Measurements from ENCODE around the gene CXorf49.
"Not testable (repeated sequence)": the region's sequence is repeated elsewhere in the genome, so short reads cannot be mapped to it uniquely, and the experiment has no call there.

The CXorf49 gene

DNA sequence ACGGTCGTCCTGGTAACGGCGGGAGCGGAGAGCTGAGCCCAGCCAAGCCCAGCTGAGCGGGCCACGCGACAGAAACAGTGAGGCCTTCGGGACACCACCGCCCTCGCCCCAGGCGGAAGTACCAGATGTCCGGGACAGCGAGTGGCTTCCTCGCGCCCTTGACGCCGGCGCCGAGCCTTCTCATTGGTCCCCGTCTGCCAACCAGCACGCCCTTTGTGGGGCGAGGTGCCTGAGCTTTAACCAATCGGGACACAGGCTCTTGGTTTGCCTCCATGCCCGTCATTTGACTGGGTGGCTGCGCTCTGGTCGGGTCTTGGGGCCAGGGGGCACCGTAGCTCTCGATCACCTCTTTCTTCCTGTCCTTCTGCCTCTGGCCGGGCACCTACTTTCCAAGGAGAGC, at the start of gene CXorf49:
Gene CXorf49 (minus strand): TSS at position 101 of the 400 bp plus-strand sequence. CDS start 134 bp downstream, outside the sequence.
- not testable (repeated sequence) for DNase-seq

DNA sequence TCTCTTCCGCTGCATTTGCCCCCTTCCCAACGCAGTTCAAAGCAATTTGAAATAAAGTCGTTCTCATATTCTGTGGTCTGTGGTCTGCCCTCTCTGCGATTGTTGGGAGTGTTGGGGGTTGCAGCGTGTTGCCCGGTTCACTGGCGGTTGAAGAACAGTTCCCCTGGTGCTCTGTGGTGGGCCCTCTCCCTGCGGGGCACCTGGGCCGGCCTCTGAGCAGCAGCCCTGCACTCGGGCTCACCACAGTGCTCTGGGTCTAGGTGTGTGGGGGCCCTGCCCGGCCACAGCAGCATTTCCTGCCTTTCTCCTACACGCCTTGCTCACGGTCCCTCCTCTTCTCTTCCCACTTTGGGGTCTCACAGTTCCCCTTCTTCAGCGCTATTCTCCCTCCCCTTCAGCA, 49.0 kb upstream of the CXorf49 start:
- DNase-seq: not testable (repeated sequence)

DNA sequence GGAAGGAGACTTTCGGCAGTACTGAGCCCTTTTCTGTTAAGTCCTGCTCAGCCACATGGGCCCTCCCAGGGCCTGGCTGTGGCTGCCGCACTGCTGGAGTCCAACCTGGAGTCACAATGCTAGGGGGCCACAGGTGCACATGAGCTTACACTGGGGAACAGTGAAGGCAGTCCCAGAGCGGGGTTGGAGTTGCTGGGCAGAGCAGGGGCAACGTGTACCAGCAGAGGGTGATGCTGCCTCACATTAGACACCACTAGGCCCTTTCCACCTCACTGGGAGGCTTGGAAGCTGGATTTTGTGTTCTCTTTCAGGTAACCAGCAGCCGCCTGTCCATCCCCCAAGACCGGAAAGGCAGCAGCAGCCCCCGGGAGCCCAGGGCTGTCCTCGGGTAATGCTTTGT, 47.5 kb upstream of the CXorf49 start:
- DNase-seq: not testable (repeated sequence)

GRCh38 chrX:71764832-71765231, 46.7 kb upstream of the CXorf49 start:
- not testable (repeated sequence) for DNase-seq

GRCh38 chrX:71763049-71763448, 45.0 kb upstream of the CXorf49 start, which contains the start of gene CXorf49B:
CXorf49B (plus strand) TSS chrX:71763349; CDS start chrX:71763424, 75 bp downstream.
- not testable (repeated sequence) for DNase-seq

- not testable (repeated sequence) for DNase-seq
Observed at GRCh38 chrX:71760688-71761281, 42.7 kb upstream of the CXorf49 start.

- not testable (repeated sequence) for DNase-seq
Observed at GRCh38 chrX:71720289-71720886, 2.3 kb upstream of the CXorf49 start.

GRCh38 chrX:71719195-71719594, 1.1 kb upstream of the CXorf49 start:
- DNase-seq: not testable (repeated sequence)

DNA sequence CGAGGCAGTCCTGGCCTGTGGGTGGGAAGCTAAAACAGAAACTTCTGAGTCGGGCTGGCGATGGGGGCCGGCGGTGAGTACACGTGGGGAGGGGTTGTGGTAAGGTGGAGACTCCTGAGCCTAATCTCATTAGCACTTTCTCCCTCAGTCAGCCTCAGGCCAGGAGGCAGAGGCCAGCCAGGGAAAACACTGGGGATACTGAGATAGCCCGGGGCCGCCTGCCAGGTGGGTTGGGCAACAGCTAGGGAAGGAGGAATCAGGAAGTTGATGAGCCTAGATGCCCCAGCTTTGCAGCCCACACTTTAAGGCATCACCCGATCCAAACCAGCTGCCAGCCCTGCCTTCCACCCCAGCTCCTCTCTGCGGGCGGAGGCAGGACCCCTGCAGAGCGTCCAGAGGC, 1.8 kb downstream of the CXorf49 start:
- not testable (repeated sequence) for DNase-seq

- DNase-seq: not testable (repeated sequence)
Observed at GRCh38 chrX:71715551-71715950, 2.5 kb downstream of the CXorf49 start.

DNA sequence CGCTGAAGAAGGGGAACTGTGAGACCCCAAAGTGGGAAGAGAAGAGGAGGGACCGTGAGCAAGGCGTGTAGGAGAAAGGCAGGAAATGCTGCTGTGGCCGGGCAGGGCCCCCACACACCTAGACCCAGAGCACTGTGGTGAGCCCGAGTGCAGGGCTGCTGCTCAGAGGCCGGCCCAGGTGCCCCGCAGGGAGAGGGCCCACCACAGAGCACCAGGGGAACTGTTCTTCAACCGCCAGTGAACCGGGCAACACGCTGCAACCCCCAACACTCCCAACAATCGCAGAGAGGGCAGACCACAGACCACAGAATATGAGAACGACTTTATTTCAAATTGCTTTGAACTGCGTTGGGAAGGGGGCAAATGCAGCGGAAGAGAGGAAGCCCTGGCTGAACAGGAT, 4.0 kb downstream of the CXorf49 start:
- DNase-seq: not testable (repeated sequence)

- DNase-seq: not testable (repeated sequence)
Observed at GRCh38 chrX:71702853-71703252, 15.2 kb downstream of the CXorf49 start.

DNA sequence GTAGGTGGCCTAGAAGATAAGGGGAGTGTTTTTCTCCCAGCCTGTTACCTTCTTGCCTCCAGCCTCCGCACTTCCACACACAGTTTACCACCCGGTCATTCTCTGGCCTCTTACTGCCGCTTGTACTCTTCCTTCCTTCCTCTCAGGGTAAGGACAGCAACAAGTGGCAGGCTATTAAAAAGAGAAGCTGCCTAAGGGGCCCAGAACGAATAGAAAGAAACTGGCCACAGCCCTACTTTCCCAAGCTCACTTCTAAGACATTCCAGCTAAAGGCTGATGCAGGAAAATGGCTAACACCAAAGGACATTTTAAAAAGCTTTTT, 19.1 kb downstream of the CXorf49 start:
- not testable (repeated sequence) for DNase-seq

DNA sequence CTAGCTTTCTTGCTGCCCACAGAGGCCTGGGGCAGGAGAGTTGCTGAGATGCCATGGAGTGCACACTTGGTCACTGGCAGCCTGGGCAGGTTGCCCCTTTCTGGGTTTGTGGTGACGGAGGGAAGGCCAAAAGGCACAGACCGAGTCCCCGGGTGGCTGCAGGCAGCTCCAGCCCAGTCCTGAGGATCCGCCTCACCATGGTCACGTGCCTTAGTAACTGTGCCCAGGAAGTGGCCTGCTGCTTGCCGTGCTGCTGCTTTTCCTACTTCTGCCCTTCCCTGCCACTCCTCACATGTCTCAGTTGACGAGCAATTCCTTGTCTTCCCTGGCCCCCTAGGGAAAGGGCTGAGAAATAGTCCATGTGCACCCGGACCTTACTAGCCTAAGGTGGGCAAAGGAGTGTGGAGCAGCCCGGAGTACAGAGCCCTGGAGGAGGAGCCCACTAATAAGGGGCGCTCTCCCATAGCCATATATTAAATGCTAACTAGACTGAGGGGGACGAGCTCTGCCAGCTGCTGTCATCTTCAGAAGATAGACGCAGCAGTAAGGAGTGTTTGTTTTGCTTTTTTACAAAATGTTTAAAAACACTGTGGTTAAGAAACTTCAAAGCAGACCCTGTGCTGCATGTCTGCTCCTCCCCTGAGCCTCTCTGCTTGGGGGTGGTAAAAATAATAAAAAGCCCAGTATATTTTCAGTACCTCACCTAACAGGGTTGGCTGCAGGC, 19.6 kb downstream of the CXorf49 start:
- not testable (repeated sequence) for DNase-seq

DNA sequence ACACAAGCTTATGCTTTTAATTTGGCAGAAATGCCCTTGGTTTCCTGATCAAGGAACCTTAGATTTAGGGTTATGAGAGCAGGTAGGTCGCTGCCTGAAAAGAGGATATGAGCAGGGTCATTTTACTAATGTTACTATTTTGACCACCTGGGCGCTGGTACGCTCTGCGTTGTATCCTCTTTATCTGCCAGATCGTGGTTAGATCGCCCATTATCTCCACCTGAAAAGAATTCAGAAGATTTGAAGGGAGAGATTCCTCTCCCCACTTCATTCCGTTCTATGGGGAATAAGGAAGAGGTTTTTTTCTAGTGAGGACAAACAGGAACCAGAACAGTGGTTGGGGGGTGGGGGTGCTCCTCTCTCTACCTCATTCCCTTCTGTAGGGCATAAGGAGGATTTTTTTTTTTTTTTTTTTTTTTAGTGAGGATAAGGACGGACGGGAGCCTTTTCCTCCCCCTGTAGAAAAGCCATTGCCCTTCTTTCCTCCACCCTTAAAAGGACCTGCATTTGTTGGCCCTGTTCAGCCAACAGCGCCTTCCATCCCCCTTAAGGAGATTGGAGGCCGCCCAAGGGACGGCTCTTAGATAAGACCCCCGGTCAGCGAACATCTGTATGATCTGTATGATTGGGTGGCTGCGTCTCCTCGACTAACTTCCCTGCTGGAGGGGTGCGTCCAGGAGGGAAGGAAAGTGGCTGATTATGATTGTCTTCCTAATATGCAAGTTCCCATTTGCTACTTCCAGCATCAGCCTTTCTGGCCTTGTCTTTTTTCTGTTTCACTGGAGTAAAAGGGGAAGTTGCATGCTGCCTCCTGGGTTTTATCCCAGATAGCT, 20.4 kb downstream of the CXorf49 start:
- DNase-seq: not testable (repeated sequence)

- DNase-seq: not testable (repeated sequence)
Observed at GRCh38 chrX:71696641-71697465, 21.2 kb downstream of the CXorf49 start.

DNA sequence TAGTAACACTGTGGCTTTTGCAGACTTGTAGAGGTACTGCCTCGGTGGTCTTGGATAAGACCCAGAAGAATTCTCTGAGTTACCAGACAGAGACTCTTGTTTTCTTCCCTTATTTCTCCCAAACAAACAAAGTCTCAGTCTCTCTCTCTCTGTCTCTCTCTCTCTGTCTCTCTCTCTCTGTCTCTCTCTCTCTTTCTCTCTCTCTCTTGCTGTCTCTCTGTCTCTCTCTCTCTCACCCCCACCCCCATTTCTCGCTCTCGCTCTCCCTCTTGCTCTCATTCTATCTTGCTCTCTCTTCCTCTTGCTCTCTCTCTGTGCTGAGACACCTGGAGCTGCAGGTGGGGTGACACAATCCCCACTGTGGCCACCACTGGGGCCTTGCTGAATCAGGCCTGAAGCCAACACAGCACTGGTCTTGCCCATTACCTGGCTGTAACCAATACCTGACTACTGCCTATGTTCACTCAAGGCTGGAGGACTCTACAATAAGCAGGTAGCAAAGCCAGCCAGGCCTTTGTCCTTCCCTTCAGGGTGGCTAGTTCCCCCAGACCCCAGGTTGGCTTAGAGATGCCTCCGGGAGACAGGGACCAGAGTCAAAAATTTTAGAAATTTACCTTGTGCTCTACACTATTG, 38.4 kb downstream of the CXorf49 start:
- DNase-seq: no peak

DNA sequence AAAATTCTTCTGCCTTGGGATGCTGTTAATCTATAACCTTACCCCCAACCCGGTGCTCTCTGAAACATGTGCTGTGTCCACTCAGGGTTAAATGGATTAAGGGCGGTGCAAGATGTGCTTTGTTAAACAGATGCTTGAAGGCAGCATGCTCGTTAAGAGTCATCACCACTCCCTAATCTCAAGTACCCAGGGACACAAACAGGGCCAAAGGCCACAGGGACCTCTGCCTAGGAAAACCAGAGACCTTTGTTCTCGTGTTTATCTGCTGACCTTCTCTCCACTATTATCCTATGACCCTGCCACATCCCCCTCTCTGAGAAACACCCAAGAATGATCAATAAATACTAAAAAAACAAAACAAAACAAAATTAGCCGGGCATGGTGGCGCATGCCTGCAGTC, 40.9 kb downstream of the CXorf49 start:
- not testable (repeated sequence) for DNase-seq

- DNase-seq: not testable (repeated sequence)
Observed at GRCh38 chrX:71676068-71676795, 41.9 kb downstream of the CXorf49 start.

GRCh38 chrX:71675636-71676035, 42.4 kb downstream of the CXorf49 start:
- DNase-seq: not testable (repeated sequence)

- DNase-seq: no peak
Observed at GRCh38 chrX:71671938-71672337, 46.1 kb downstream of the CXorf49 start.

Data from hematopoietic multipotent progenitor cell treated with erythropoietin and hydrocortisone succinate and interleukin-3 and kit ligand, for 8 days (in vitro differentiated cells).